NK-92 (cell line): ENCODE measurements around the gene CAPRIN1.

Source experiments
- DNase-seq: peaks from one replicate; lab custom pipeline; 2025; ENCODE audit not compliant: unreplicated experiment; lab: John Stamatoyannopoulos, UW

The CAPRIN1 gene

GRCh38 chr11:34139346-34139745, 87.8 kb downstream of the CAPRIN1 start:
- no peak for DNase-seq

- no peak for DNase-seq
Observed at GRCh38 chr11:34140149-34140548, 88.6 kb downstream of the CAPRIN1 start.

GRCh38 chr11:34143048-34143447, 91.5 kb downstream of the CAPRIN1 start:
- no peak for DNase-seq

GRCh38 chr11:34145073-34145472, 93.5 kb downstream of the CAPRIN1 start:
- DNase-seq, result no peak

GRCh38 chr11:34145847-34146381, 94.4 kb downstream of the CAPRIN1 start:
- no peak for DNase-seq

- DNase-seq, result no peak
Observed at GRCh38 chr11:34146411-34146810, 94.9 kb downstream of the CAPRIN1 start.

- DNase-seq, result no peak
Observed at GRCh38 chr11:34146866-34147265, 95.3 kb downstream of the CAPRIN1 start.

- DNase-seq, result no peak
Observed at GRCh38 chr11:34147581-34147980, 96.0 kb downstream of the CAPRIN1 start.

- no peak for DNase-seq
Observed at GRCh38 chr11:34148504-34149165, 97.1 kb downstream of the CAPRIN1 start.

- DNase-seq, result no peak
Observed at GRCh38 chr11:34149274-34149673, 97.7 kb downstream of the CAPRIN1 start.

GRCh38 chr11:34149786-34150185, 98.3 kb downstream of the CAPRIN1 start:
- no peak for DNase-seq

- DNase-seq, result no peak
Observed at GRCh38 chr11:34150494-34151151, 99.1 kb downstream of the CAPRIN1 start.
